ENCODE data around the gene CD151.
A peak's percentile ranks its signal among the peaks of the same experiment; 100 is the strongest.

CD151 gene

DNA sequence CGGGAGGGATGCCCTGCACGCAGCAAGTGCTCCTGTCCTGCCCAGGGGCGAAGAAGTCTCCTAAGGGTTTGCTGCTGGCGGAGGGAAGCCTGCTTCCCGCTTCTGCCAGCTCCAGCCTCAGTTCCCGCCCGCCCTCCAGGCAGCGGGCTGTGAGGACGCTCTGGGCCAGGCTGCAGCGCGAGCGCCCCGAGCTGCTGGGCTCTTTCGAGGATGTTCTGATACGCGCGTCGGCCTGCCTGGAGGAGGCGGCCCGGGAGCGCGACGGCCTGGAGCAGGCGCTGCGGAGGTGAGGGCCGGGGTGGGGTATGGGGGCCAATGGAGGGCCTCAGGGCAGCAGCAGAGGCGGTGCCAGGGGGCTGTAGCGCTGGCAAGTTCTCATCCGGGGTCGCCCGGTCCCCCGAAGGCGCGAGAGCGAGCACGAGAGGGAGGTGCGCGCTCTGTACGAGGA is 2.9 kb upstream of the CD151 start:
- DNase-seq, result no peak

DNA sequence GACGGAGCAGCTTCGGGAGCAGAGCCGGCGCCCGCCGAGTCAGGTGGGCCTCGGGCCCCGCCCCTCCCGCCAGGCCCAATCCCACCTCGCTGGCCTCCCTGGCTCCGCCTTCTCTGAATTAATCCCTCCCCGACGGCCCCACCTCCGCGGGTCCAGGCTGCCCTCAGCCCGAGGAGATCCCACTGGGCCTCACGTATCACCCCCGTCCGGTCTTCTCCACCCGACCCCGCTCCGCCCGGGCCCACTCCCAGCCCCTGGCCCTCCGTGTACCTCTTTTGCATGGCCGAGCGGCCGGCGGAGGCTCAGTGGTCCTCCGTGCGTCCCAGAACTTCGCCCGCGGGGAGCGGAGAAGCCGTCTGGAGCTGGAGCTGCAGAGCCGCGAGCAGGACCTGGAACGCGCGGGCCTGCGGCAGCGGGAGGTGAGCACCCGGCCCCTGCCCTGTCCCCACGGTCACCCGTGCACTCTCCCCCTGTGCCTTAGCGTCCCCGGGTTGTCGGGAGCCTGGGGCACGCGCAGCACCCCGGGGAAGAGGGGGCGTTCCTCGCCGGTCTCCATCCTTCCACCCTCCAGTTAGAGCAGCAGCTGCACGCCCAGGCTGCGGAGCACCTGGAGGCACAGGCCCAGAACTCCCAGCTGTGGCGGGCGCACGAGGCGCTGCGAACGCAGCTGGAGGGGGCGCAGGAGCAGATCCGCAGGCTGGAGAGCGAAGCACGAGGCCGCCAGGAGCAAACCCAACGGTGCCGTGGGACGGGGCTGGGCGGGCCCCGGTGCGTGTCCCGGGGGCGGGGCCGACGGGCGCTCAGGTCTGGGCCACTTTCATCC is 2.2 kb upstream of the CD151 start:
- peak; percentile 81 to 92 (median 82) for DNase-seq

DNA sequence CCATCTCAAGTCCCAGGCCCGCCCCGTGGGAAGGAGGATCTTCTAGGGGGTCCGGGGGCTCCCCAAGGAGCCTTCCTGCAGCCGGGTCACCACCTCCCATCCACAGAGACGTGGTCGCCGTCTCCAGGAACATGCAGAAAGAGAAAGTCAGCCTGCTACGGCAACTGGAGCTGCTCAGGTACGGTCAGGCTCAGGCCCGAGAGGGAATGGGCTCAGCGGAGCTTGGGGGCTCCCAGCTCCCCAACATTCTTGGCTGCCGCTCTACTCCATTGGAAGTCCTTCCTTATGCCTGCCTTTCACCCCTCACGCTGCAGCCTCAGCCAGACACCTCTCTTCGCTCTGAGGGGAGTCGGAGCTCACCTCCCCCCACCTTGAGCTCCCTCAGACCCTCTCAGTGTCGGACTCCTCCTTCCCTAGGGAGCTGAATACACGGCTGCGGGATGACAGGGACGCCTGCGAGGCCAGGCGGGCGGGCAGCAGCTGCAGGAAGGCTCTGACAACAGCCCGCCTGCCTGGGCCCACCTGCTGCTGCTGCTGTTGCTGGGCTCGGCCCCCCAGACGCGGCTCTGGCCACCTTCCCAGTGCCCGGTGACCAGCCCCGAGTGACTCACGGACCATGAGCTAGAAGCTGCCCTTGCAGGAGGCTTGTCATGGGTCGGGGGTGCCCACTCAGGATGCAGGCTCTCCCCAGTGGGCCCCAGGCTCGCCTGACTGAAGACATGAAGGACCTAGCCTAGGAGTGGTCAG is 1.5 kb upstream of the CD151 start:
- DNase-seq, result peak in 2 of 3 experiments; percentile 47 to 60

DNA sequence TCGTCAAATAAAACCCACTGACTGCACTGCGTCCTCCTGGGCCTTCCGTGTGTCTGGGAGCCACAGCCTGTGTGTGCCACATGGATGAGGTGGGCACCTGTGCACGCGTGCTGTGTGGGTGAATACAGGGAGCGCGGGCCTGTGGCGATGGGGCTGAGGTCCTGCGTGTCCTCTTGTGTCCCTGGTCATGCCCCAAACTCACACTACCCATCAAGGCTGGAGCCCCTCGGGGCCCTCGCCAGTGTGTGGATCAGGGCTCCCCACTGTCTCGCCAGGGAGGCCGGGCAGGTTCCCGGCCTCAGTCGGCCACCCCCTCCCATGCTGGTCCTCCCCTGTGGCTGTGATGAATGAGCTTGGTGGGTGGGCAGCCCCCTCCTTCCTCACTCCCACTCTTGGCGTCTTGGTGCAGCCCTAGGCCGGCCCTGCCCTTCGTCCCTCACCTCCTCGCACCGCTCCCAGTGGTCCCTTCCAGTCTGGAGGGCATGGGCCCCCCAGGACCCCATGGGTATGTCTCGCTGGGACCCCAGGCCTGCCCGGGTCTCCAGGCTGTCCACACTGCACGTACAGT is 707 bp upstream of the CD151 start:
- no peak for DNase-seq

DNA sequence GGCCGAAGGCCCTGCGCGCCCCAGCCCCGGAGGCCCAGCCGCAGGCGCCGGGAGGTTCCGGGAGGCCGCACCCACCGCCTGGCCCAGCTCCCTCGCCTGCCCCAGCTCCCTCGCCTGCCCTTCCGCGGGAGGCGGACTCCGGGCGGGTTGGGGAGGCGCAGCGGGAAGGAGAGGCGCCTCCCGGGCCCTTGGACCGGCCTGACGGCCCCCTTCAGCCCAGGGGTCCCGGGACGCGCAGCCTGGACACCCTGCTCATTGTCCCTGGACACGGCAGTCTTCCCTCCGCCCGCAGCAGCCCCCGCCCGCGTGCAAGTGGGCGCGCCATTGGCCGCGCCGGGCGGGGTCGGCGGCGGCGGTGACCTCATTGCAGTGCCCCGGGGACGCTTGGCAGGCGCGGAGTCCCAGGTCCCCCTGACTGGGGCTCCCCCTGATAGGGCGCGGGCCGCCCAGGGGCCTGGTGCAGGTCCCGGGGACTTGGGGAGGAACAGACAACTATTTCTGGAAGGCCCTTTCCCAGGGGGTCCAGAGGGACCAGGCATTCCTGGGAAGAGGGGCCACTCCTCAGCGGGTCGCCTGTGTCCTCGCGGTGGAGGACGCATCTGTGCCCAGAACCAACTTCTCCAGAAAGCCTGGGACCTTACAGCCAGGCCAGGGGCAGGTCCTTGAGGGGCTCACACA is 501 bp downstream of the CD151 start:
- peak; percentile 41 to 58 (median 55) for DNase-seq

DNA sequence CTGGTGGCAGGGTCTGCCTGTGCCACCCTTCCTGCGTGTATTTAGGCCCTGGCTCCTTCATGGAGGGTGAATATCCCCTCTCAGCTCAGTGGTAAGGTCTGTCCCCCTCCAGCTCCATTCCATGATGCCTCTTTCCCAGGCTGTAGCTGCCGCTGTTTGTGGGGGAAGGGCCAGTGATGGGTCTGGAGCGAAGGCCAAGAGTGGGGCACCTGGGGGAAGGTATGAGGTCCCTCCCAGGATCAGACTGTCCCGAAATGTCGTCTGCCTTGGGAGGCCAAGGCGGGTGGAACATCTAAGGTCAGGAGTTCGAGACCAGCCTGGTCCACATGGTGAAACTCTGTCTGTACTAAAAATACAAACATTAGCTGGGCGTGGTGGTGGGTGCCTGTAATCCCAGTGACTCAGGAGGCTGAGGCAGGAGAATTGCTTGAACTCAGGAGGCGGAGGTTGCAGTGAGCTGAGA is 1.1 kb downstream of the CD151 start:
- DNase-seq, result no peak

DNA sequence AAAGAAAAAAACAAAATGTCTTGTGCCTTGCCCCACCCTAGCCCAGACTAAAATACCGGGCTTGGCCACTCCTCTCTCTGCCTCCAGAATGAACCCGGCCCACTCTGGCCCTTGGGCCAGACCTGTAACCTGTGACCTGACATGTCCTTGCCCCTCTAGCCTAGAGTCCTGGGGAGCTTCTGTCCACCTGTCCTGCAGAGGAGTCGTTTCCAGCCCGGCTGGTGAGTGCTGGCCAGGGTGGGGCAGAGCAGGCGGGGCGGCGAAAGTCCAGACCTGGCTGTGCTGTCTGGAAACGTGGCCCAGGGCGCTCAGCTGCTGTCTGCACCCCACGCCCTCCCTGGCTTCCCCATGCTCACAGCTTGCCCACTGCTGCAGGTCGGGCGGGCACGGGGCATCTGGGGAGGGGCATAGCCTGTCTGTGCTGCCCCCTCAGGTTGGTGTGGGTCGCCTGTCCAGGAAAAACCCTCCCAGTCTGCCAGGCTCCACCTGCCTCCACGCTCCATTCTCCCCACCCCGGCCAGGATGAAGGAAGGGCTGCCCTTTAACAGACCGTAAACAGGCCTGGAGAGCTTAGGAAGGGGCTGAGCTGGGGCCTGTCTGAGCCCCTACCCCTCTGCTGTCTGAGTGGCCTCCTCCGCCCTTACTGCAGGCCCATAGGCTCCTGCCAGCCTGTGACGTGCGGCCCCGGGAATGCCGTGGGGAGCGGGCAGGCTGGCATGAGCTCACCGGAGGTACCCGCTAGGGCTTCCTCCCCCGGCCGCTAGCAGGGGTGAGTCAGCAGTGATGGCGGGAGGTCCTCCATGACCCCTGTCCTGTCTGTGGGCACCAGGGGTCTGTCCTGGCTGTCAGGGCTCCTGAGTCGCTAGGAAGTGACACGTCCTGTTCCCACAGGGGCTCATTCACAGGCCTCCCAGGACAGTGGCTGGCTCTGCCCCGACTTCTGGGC is 1.9 kb downstream of the CD151 start:
- no peak for DNase-seq

DNA sequence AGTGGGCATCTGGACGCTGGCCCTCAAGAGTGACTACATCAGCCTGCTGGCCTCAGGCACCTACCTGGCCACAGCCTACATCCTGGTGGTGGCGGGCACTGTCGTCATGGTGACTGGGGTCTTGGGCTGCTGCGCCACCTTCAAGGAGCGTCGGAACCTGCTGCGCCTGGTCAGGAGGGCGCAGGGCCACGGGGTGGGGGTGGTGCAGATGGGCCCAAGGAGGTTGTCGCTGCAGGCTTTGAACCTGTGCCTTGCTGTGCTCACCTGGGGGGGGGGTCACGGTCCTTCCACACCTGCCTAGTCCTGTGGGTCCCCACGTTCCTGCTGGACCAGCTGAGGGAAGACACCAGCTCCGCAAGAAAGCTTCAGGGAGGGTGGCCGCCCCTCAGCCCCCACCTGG is 3.5 kb downstream of the CD151 start:
- DNase-seq, result no peak

DNA sequence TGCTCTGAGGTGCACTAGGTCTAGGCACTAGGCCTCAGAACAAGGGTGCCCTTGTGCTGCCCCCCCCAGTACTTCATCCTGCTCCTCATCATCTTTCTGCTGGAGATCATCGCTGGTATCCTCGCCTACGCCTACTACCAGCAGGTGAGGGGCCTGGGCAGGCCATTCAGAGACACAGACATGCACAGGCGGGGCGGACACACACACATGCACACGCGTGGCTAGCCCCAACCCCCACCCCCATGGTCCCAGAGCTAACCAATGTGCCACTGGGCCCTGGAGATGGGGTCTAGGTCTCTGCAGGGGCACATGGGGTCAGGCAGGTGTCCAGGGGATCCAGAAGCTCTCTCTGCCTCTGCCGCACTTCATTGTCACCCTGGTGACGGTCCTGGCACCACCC is 3.9 kb downstream of the CD151 start:
- no peak for DNase-seq

DNA sequence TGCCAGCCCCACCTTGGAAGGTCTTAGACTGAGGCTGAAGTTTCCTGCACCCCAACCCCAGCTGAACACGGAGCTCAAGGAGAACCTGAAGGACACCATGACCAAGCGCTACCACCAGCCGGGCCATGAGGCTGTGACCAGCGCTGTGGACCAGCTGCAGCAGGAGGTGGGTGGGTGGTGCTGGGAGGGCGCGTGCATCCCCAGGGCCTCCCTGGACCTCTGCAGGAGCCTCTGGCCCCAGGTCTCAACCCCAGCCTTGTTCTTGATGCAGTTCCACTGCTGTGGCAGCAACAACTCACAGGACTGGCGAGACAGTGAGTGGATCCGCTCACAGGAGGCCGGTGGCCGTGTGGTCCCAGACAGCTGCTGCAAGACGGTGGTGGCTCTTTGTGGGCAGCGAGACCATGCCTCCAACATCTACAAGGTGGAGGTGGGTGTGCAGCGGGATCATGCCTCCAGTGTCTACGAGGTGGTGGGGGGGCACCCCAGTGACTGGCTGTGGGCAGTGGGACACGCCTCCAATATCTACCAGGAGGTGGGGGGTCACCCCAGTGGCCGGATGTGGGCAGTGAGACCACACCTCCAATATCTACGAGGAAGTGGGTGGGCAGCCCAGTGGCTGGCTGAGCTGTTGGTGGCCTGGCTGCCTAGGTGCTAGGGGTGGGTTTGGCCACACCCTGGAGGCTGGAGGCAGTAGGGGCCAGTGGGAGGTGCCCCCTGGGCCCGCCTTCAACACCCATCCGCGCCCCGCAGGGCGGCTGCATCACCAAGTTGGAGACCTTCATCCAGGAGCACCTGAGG is 4.6 kb downstream of the CD151 start:
- DNase-seq, result no peak

DNA sequence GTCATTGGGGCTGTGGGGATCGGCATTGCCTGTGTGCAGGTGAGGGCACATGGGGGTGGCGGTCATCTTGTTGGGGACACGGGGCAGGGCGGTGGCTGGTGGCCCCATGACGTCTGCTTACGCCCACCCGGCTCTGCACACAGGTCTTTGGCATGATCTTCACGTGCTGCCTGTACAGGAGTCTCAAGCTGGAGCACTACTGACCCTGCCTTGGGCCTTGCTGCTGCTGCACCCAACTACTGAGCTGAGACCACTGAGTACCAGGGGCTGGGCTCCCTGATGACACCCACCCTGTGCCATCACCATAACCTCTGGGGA is 5.2 kb downstream of the CD151 start:
- DNase-seq, result no peak

DNA sequence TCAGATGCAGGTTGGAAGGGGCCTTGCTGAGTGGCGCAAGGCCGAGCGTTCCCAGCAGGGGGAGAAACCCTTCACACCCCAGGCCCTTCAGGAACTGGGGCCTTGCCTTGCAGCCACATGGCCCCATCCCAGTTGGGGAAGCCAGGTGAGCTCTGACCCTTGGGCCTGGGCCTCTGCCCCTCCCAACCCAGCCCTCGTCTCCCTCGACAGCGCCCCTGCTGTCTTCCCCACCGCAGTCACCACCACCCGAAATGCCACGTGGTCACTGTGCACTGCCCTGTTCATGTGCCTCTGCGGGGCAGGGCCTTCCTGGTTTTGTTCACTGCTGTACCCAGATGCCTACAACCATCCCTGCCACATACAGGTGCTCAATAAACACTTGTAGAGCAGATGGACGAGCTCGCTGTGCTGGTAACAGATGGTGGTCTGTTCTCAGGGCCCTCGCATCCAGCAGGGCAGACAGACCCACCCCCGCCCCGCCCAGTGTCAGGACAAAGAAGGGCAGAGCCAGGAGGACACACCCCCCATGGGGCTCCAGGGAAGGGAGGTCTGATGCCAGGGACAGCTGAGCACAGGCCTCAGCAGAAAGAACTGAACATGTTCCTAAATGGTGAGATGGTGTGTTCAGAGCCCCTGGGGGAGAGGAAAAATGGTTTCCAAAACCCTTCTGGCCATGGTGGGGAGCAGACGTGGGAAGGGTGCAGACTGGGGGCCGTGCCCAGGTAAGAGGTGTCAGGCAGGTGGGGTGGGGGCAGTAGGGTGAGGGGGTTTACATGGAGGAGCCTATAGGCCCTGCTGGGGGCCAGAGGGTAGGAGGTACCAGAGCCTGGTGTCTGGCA is 5.9 kb downstream of the CD151 start:
- DNase-seq, result no peak

DNA sequence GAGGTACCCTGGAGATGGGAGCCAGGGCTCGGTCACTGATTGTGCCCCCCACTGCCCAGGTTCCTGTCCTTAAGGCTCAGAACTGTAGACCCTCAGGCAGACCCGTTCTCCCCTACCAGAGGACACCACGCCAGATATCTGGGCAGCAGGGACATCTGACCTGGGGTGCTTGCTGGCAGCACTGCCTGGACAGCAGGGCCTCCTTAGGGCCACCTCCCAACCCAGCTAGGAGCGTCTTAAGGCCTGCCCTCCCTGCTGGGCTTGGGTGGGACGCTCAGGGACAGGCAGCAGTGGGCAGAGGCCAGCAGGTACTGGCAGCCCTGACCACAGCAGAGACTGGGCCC is 6.5 kb downstream of the CD151 start:
- no peak for DNase-seq

DNA sequence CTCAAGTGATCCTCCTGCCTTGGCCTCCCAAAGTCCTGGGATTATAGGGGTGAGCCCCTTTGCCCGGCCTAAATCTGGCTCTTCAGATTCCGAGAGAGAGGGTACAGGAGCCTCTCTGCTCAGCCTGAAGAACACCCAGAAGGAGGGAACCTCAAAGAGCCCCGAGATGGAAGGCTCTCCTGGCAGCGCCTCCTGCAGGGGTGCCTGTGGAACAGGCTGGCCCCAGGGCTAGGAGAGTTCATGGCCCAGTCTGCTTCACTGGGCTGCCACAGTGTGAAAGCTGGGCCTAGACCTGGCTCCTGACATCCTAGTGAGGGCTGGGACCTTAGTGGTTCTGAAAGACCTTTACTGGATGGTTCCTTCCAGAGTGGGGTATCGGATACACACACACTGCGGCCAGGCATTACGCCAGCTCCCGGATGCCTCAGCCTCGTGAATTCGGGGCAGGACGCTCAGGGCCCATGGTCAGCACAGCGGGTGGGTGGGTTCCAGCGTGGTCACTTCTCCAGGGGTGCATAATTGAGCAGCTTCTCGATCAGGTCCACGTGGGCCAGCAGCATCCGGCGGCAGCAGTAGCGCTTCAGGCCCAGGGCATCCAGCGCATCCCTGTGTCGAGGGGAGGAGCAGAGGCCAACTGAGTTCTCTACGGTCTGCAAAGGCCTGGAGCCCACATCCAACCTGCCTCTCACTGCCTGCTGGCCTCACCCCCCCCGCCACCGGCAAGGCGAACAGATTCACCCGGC is 7.3 kb downstream of the CD151 start:
- no peak for DNase-seq

DNA sequence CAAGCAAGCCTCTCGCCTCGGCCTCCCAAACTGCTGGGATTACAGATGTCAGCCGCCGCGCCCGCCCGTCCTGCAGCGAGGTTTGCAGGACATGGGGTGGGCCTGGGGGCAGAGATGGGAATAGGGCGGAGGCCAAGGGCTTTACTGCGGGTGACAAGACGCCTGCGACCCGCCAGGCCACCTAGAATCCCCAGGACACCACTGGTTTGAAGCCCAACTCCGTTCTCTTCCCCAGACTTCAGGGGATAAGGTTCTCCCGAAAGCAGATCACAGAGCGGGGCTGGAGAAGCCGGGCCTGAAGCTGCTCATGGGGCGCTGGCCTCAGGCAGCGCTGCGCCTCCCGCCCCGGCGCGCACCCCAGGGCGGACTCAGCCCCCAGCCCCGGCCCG is 9.2 kb downstream of the CD151 start:
- peak in 1 of 3 experiments; percentile 62 for DNase-seq

DNA sequence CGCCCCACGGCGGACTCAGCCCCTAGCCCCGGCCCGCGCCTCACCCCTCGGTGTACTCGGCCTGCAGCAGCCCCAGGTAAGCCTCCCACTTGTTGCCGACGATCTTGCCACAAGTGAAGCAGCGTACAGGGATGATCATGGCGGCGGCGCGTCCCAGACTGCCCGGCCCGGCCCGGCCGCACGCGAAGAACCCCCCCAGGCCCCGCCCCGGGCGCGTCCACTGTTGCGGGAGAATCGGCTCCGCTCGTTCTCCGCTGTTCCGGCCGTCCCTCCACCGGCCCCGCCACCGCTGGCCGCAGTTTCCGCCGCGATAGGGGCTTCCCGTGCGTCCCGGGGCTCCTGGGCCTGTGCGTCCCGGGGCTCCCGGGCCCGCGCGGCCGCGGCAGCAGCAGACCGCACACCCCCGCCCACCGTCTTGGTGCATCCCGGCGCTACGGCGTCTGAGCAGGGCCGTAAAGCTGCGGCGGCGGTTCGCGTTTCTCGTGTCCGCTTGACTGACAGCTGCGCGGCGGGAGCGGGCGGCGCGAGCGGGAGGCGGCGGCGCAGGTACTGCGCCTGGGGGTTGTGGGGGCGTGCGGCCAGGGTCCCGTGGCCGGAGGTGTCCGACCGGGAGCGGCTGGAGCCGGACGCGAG is 9.7 kb downstream of the CD151 start, which contains the start of the genes POLR2L and TSPAN4:
TSS of gene POLR2L (minus strand) at position 160 of the 633 bp plus-strand sequence. CDS start at position 139, 21 bp downstream.
TSS of gene TSPAN4 (plus strand) at position 483 of the 633 bp plus-strand sequence. CDS start 7,453 bp downstream, outside the sequence.
- peak; percentile 90 to 94 (median 92) for DNase-seq

DNA sequence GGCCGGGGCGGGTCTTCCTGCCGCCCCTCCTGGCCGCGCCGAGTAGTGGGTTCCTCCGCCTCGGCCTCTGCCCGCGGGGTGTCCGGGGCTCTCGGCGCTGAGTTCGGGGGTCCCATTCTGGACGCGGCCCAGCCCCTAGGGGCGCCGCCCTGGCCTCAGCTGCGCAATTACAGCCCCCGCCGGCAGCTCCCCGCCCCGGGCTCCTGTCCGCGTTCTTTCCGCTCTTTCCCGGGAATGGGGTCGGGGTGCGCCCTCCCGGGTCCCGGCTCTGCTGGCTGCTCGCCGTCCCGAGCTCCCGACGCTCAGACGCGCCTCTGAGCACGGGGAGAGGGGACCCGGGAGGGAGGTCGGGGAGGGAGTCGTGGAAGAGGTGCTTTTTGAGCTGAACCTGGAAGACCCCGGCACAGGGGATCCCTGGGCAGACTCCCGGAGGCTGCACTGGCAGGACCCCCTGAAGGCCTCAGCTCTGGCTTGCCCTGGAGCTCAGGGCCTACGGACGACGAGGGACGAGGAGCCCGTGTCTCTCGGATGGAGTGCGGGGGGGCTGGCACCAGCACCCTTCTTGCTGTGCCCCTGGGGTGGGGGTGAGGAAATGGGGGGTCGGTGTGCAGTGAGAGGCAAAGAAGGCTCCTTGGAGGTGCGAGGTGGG is 10.5 kb downstream of the CD151 start:
- DNase-seq, result peak in 2 of 3 experiments; percentile 40 to 57

Measured in NCI-H1417 (cell line).